HT1080 (cell line): ENCODE data around the gene CNGA1. TPM values are rescaled to one million over a fixed set of nuclear protein-coding genes. Genes with fewer than 3 reads are reported as not detected.
A peak's percentile ranks its signal among the peaks of the same experiment; 100 is the strongest.

Experiments used
- DNase-seq: peaks from one replicate; pipeline ENCODE4 v3.0.0-alpha.2; 2015; ENCODE audit warnings: low read depth
- polyA plus RNA-seq, 2 experiments: library from polyadenylated mRNA; depleted of rRNA; stranded (reverse); fragments of >200 nt; gene quantifications; 2 replicates each; pipeline ENCODE4 v1.2.3, GENCODE V29; 2015
- total RNA-seq: library from RNA; depleted of rRNA; stranded (reverse); fragments of >200 nt; shearing (Covaris generic); gene quantifications from 2 replicates; pipeline ENCODE4 v1.2.3, GENCODE V29; 2014; rRNA removed

CNGA1 gene
- total RNA-seq = 0.17 TPM in 1 of 2 replicates, not detected in the other
- polyA plus RNA-seq (2015; cell fraction: cytosol; rRNA removed) = 0.02 TPM in 1 of 2 replicates, not detected in the other
- polyA plus RNA-seq (2015; cell fraction: nucleus; rRNA removed) = 0.08 TPM in 1 of 2 replicates, not detected in the other

DNA sequence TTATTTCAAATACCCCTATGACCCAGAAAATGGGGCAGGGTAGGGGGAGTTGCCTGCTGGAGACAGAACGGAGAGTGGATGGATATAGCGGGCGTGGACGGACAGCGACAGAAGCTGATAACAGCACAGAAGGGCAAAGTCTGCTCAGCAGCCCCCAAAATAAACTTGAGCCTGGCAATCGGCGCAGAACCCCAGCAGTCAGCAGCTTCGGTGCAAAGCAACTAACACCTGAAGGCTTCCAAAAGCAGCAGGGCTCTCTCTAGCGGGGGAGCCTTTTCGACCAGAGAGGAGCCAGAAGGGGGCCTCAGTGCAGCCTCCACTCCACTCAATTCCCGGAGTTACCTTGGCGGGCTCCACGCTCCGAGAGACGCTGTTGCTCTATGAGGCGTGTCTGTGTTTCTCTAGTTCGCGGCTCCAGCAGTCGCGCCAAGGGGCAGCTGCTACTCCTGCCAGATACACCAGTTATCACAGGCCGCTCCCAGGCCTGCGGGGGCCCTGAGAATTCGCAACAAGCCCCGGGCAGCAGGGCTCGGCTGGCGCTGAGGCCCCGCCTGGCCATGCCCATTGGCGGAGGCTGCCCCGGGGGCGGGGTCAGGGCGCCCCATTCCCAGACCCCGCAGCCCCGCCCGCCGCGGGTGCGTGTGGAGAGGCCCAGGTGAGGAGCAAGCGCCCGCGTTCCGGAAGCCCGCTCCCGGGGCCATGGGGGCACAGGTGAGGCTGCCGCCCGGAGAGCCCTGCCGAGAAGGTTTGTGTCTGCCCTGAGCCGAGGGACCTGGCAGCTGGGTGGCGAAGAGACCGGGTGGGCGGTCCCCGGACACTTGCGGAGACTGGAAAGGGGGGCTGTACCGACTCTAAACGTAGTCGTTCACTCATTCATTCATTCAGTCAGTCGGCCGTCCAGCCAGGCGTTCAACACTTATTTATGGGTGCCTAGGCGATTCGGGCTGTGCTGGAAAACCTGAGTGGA lies at the start of gene CNGA1, which contains the start of gene NIPAL1:
Gene CNGA1, minus strand, starts transcription at position 541 of the 967 bp plus-strand sequence. CDS start 63,992 bp downstream, outside the sequence.
Gene NIPAL1, plus strand, starts transcription at position 632 of the 967 bp plus-strand sequence. Its CDS starts 68 bp downstream, at position 700.
- peak; percentile 76 for DNase-seq

DNA sequence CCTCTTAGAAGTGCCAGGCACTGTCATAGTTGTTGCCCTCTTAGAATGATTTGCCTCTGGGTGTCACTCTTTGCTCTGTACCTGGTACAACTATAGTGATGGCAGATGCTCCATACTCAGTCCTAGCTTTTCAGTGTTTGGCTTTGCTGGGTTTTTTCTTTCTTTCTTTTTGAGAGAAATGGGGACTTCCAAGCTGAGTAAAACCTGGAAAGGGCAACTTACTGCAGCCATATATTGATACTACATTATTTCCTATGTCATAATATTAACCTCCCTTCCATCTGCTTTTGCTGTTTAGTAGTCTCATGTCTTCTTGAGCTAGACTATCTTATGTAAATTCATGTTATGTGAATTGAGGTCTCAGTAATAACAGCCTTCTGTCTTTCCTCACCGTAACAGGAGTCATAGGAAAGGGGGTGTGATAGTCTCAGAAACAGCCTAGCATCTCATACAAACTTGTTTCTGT lies 49.1 kb upstream of the CNGA1 start:
- DNase-seq = no peak

DNA sequence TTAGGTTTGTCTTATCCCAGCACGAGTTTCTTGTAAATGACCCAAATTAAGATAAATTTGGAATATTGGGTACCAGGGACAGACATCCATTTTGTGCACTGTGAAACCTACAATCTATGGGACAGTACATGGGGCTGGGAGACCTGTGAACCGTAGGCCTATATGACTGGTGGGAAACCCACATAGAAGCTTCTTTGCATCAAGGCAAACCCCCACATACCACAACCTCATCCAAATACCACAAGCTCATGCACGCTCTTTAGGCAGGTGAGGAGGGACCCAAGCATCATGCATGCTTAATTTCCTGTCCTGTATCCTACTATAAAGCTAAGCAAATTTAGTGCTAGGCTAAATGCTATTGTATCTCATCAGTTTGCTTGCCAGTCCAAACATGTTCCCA lies 47.9 kb upstream of the CNGA1 start:
- DNase-seq = no peak

DNA sequence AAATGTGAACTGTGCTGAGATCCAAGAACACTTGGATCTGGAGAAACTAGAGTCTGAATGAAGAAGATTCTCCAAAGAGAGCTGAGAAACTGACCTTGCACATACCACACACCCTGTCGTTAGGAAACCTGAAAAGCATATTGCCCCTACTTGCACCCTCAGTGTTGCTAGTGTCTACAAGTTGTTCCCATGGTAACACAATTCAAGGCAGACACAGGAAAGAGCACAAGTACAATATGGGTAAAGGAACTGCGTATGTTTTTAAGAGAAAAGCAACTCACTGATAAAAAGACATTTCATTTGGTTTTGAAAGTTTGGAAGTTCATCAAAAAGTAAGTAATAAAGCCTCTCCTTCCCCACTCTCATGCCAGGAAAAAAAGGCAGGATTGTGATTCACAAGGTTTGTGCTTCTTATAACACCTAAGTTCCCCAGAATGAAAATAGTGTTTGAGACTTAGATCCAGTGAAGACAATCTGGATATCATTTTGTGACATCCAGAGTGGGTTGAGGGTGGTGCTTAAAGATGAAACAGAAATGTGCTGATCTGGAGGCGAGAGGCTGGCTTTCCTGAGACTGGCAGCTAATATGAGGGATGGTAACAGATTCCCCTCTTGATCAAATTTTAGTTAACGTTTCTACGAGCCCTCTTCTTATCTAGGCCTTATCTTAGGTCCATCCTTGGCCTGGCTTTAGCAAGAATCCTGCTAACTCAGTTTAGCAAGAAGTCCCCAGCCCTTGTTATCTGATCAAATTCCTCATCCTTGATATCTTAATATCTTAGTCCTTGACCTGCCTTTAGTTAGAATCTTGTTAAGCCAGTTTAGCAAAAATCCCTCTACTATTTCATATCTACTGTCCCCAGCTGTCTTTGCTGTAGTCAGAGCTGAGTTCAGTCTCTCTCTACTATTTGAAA lies 42.4 kb upstream of the CNGA1 start:
- no peak for DNase-seq

DNA sequence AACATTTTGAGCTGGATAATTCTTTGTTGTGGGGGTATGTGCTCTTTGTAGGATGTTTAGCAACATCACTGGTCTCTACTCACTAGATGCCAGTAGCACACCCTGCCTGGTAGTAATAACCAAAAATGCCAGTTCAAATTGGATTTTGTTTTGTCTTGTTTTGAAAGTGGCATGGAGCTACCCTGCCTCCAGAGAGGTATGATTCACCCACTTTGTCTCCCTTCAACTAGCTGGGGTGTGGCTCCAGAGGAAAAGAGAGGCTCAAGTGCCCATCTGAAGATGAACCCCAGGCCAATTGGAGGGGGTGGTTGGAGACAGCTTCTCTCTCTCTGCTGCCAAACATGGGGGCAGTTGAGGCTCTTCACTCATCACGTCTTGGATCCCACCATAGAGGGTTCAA lies 34.6 kb upstream of the CNGA1 start:
- DNase-seq = no peak

DNA sequence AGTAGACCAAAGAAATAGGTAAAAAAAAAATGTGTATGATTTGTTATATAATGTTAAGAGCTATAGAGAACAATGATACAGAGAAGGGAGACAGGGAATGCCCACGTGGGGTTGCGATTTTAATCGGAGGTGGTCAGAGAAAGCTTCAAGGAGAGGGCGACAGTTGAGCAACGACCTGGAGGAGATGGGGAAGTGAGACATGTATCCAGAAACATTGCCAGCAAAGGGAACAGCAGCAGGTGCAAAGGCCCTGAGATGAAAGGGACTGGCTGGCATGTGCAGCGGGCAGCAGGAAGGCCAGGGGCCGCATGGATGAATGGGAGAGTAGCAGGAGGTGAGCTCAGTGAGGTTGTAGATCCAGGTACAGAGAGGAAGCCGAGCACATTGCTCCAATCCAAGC lies 33.0 kb upstream of the CNGA1 start:
- no peak for DNase-seq

DNA sequence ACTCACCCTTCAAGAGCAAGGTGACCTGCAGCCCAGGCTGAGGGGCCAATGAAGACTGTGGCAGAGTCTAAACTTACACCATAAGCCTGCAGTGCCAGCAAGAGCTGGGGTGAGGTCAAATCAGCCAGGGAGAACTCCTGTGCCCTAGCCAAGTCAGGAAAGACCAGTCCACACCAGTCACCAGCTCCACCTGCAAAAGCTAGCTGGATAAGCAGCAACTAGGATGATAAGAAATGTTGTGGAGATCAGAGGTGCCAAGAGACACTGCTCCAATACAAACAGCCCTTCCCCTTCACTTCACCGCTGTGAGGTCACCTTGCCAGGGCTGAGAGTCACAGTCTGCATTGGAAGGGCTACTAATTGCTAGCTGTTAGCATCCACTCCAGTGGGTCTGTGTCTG lies 31.4 kb upstream of the CNGA1 start:
- no peak for DNase-seq

DNA sequence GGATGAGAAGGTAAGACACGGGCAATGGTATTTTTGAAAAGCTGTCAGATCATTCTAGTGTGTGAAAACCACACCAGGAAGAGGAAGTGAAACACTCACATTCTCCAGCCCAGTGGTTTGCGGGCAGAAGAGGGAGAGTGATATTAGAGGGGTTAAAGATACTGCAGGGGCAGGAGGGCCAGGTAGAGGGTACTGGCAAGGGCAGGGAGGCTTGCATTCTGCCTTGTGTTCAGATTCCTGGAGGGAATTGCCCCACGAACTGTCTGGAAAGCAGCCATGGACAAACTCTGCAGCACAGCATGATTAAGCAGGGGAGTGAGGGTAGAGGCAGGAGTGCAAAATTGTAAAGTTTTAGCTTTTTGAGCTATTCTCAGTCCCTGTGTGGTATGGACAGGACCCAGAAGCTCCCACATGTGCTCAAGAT lies 31.0 kb upstream of the CNGA1 start:
- peak; percentile 59 for DNase-seq

DNA sequence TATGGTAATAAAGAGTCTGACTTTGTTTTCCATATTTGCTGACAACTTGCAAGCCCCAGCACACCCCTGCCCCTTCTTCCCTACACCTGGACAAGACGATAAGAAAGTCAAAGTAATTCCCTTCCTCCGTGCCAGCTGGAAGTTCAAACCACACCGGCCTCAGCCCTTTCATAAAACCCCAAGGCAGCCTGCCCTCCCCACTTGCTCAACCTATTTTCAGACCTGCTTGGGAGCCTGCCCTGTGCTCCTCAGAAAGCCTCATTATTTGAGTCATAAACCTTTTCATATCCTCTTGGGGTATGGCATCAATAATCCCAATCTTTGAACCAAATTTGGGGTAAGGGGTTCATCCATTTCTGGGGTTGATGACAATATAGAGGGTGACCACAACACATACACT lies 29.6 kb upstream of the CNGA1 start:
- DNase-seq = no peak

DNA sequence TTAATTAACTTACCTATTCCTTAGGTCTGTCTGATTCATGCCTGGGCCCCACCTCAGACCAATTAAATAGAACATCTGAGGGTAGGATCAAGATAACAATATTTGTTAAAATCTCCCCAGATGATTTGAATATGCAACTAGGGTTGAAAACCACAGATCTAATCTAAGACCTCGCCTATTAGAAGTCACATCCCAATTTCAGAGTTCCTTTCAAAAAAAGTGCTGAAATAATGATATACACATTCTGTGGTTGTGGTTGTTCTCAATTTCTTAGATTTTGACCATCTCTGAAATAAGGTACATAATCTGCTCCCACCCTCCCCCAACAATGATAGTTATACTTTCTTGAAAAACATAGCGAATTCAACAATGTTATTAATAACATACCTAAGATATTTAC lies 27.8 kb upstream of the CNGA1 start:
- no peak for DNase-seq

DNA sequence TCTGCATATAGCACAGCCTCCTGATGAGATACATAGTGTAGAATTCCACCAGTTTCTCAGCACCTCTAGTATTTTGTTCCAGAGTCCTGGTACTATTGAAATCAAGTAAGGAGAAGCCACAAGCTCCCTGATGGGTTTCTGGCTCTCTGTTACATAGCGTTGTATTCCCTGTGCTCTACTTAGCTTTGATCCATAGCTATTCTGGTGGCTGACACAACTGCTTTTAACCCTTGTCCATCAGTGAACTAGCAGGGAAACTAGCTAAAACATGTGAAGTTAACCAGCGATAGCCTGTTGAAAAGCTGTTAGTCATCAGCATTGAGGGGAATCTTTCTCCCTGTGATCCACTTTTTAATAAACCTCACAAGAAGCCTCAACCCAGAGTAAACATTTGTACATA lies 27.0 kb upstream of the CNGA1 start:
- no peak for DNase-seq

DNA sequence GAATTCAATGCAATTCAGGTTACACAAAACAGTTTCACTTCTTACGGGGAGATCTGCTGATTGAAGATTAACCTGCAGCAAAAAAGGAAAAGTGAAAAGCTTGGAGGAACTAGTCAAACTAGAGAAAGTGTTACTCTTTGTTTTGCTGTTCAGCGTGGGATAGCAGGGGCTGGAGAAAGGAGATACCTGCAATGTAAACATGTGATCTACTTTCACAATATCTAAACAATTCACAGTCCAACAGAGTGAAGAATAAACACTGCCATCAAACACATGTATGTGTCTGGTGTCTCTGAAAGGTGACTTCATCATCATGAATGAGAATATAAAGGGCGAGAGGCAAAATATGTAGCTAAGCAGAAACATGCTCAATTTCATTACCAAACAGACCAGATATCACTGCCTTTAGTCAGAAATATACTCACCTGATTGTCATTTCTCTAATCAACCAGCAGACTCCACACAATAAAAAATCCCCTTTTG lies 26.5 kb upstream of the CNGA1 start:
- no peak for DNase-seq

DNA sequence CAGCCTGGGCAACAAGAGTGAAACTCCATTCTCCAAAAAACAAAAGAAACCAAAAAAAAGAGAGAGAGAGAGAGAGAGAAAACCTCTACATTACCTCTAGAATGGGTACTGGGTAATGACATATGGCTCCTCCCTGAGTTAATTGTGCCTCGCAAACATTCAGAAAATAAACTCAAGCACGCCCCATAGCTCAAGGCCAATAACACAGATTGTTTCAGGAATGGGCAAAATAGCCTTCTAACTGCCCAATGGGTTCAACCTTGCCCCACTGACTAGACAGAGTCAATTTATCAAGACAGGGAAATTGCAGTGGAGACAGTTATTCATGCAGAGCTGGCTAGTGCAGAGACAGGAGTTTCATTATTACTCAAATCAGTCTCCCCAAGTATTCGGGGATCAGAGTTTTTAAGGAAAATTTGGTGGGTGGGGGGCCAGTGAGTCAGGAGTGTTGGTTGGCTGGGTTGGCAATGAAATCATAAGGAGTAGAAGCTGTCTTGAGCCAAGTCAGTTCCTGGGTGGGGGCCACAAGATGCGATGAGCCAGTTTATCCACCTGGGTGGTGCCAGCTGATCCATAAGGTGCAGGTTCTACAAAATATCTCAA lies 25.2 kb upstream of the CNGA1 start:
- DNase-seq = no peak

DNA sequence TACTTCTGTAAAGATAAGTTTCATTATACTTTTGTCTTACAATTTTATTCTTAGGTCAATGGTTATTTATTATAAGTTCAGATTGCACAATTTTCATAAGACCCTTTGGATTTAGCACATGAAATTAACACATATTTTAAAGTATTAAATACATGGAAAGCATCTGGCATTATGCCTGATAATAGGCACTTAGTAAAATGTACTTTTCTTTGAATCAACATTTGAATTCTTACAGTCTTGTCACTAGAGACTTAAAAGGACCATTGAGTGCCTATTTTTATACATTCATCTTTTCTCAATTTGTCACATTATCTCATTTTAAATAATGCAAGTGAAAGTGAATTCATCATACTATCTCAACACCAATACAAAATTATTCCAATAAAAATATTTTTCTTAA lies 23.1 kb upstream of the CNGA1 start:
- DNase-seq = no peak

DNA sequence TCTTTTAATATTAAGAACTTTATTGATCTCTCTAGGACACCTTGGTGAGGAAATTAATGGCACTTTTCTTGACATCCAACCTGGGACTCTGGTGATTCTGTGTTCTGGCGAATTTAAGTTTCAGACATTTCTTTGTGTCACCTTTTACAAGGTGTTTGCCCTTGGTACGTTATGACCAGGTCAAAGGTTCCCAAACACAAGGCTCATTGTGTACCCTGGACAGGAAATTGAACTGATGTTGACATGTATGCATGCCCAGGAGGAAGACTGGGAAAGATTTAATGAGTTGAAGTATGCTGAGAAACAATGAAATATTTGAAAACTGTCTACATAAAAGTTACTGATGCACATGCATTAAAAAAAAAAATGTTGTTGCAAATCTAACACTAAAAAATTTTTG lies 22.2 kb upstream of the CNGA1 start:
- no peak for DNase-seq

DNA sequence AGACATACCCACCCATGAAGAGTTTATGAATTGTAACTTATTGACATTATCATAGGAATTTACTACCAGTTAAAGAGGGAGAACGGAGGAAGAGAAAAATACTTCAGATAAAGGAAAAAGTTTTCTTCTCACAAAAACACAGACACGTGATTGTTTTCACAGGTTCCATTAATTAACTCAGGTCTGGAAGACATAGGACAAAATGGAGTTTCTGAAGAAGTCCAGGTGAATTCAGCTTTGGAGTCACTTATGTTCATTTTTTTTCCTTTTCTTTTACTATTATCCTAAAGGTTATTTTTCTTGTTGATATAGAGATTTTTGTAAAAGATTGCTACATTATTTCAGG lies 20.6 kb upstream of the CNGA1 start:
- DNase-seq = no peak

DNA sequence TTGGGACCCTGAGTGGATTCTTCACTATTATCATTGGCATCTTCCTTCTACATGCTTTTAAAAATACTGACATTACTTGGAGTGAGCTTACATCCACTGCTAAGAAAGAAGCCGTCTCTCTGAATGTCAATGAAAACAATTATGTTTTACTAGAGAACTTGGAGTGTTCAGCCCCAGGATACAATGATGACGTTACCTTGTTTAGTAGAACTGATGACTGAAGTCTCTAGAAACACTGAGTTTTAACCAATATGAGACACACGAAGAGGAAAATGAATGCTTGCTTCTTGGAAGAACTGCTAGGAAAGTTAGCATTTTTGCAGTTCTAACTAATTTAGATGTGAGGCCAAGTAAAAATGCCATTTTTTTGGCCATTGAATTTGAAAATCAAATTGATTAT lies 19.5 kb upstream of the CNGA1 start:
- DNase-seq = no peak

DNA sequence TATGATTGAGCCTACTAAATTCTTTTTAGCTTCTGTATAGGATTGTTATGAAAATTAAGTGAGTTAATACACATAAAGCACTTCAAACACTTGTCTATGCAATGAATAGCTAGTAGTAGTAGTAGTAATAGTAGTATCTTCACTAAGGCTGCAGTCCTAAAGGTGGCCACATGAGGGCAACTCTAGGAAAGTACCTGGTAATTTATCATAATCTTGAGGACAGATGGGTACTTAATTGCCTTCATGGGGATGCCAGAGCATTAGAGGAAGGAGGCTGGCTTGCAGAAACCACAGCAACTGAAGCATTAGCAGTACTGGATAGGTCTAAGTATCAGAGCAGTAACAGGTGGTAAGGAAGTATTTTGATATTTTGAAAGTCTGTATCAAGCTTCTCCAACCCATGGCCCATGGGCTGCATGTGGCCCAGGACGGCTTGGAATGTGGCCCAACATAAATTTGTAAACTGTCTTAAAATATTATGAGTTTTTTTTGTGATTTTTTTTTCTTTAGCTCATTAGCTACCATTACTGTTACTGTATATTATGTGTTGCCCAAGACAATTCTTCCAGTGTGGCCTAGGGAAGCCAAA lies 17.4 kb upstream of the CNGA1 start:
- DNase-seq = no peak

DNA sequence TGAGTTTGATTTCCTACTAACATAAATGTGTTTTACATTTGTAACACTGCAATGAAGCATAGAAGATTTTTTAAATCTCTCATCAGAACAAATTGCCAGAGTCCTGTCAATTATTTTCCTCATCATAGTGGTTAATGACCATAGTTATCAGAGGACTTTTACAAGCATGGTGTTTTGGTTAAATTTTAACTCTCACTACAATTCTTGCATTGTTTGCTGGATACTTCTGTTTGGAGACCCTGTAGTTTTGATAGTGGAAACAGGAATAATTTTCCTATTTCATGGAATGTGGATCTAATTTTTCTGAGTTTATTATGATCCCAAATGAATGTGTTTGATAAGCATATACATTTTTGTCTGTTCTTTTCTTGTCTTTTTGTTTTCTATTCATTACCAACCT lies 16.9 kb upstream of the CNGA1 start:
- DNase-seq = no peak

DNA sequence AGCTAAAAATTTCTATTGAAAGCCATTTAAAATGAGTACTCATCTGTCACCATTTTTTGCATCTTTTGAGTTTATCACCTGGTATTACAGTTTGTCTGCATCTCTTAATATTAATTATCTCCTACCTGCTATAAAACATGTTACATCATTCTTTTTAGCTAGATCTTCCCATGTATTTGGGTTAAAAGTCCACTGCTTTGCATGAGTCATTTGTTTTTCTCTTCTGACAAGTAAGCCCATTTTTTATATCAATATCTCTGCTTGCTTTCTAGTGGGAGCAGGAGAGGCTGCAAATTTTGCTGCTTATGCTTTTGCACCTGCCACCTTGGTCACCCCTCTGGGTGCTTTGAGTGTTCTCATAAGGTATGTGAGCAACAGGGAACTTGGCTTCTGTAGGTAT lies 16.2 kb upstream of the CNGA1 start:
- no peak for DNase-seq
